CD4-positive, alpha-beta T cell treated with Interleukin-12 subunit alpha and Interleukin-12 subunit beta, for 1 hour (primary cell): ENCODE results near the gene TRPM8.
A peak's percentile ranks its signal among the peaks of the same experiment; 100 is the strongest.

ENCODE experiments used
- DNase-seq: peaks from one replicate; pipeline ENCODE4 v3.0.0-alpha.2; 2020

Gene TRPM8

GRCh38 chr2:234003972-234004617 lies 86.9 kb downstream of the TRPM8 start:
- no peak for DNase-seq

GRCh38 chr2:234005126-234005525 lies 88.0 kb downstream of the TRPM8 start:
- no peak for DNase-seq

- DNase-seq = no peak
Measured at GRCh38 chr2:234006501-234006900, 89.3 kb downstream of the TRPM8 start.

- DNase-seq = no peak
Measured at GRCh38 chr2:234014427-234014826, 97.3 kb downstream of the TRPM8 start.

- no peak for DNase-seq
Measured at GRCh38 chr2:234015861-234016260, 98.7 kb downstream of the TRPM8 start.

- no peak for DNase-seq
Measured at GRCh38 chr2:234019896-234020295, 102.7 kb downstream of the TRPM8 start.

GRCh38 chr2:234020332-234020731 lies 103.2 kb downstream of the TRPM8 start:
- DNase-seq = no peak

- DNase-seq = no peak
Measured at GRCh38 chr2:234022424-234022823, 105.3 kb downstream of the TRPM8 start.

- no peak for DNase-seq
Measured at GRCh38 chr2:234024304-234024703, 107.1 kb downstream of the TRPM8 start.

GRCh38 chr2:234025466-234025865 lies 108.3 kb downstream of the TRPM8 start:
- peak; percentile 33 for DNase-seq

GRCh38 chr2:234025891-234026401 lies 108.8 kb downstream of the TRPM8 start:
- no peak for DNase-seq

- DNase-seq = peak; percentile 20
Measured at GRCh38 chr2:234026693-234027254, 109.6 kb downstream of the TRPM8 start.

- DNase-seq = no peak
Measured at GRCh38 chr2:234027641-234028040, 110.5 kb downstream of the TRPM8 start.

- DNase-seq = no peak
Measured at GRCh38 chr2:234029150-234029733, 112.1 kb downstream of the TRPM8 start.

- DNase-seq = no peak
Measured at GRCh38 chr2:234031207-234031606, 114.0 kb downstream of the TRPM8 start.

- DNase-seq = peak; percentile 73
Measured at GRCh38 chr2:234032279-234032856, 115.2 kb downstream of the TRPM8 start.

GRCh38 chr2:234033174-234033573 lies 116.0 kb downstream of the TRPM8 start:
- DNase-seq = no peak

- no peak for DNase-seq
Measured at GRCh38 chr2:234033885-234034284, 116.7 kb downstream of the TRPM8 start.

- DNase-seq = no peak
Measured at GRCh38 chr2:234038076-234038802, 121.1 kb downstream of the TRPM8 start.

GRCh38 chr2:234044157-234044556 lies 127.0 kb downstream of the TRPM8 start:
- no peak for DNase-seq

- DNase-seq = no peak
Measured at GRCh38 chr2:234046521-234046920, 129.3 kb downstream of the TRPM8 start.

GRCh38 chr2:234047361-234047760 lies 130.2 kb downstream of the TRPM8 start:
- DNase-seq = no peak

GRCh38 chr2:234048049-234048448 lies 130.9 kb downstream of the TRPM8 start:
- no peak for DNase-seq
